ENCODE results near the gene S1PR5. TPM values are rescaled to one million over a fixed set of nuclear protein-coding genes. Genes with fewer than 3 reads are reported as not detected.
"Not testable (repeated sequence)": the region's sequence is repeated elsewhere in the genome, so short reads cannot be mapped to it uniquely, and the experiment has no call there.

Gene S1PR5
- total RNA-seq, 1 donor from 2014 or later = 0.31 TPM

- no peak for DNase-seq
Measured at GRCh38 chr19:10544242-10544752, 27.1 kb upstream of the S1PR5 start.

GRCh38 chr19:10543420-10544241 lies 26.4 kb upstream of the S1PR5 start, which contains the start of gene ATG4D:
ATG4D (plus strand) TSS chr19:10543904; CDS start chr19:10544091, 187 bp downstream.
- peak; percentile 63 for DNase-seq

- DNase-seq = no peak
Measured at GRCh38 chr19:10543059-10543419, 25.8 kb upstream of the S1PR5 start.

- not testable (repeated sequence) for DNase-seq
Measured at GRCh38 chr19:10539016-10539415, 21.8 kb upstream of the S1PR5 start.

- DNase-seq = no peak
Measured at GRCh38 chr19:10538204-10538983, 21.1 kb upstream of the S1PR5 start.

GRCh38 chr19:10537668-10538067 lies 20.4 kb upstream of the S1PR5 start:
- no peak for DNase-seq

GRCh38 chr19:10535613-10536012 lies 18.4 kb upstream of the S1PR5 start:
- no peak for DNase-seq

- no peak for DNase-seq
Measured at GRCh38 chr19:10533646-10534386, 16.6 kb upstream of the S1PR5 start.

GRCh38 chr19:10532457-10532856 lies 15.2 kb upstream of the S1PR5 start:
- no peak for DNase-seq

GRCh38 chr19:10526887-10527286 lies 9.6 kb upstream of the S1PR5 start:
- not testable (repeated sequence) for DNase-seq

- no peak for DNase-seq
Measured at GRCh38 chr19:10525636-10526035, 8.4 kb upstream of the S1PR5 start.

GRCh38 chr19:10523135-10523636 lies 5.9 kb upstream of the S1PR5 start:
- no peak for DNase-seq

- DNase-seq = no peak
Measured at GRCh38 chr19:10521461-10522171, 4.4 kb upstream of the S1PR5 start.

- DNase-seq = no peak
Measured at GRCh38 chr19:10520652-10521318, 3.5 kb upstream of the S1PR5 start.

- no peak for DNase-seq
Measured at GRCh38 chr19:10519421-10519820, 2.2 kb upstream of the S1PR5 start.

- DNase-seq = no peak
Measured at GRCh38 chr19:10518444-10519361, 1.5 kb upstream of the S1PR5 start.

GRCh38 chr19:10517760-10518443 lies 655 bp upstream of the S1PR5 start:
- DNase-seq = no peak

- DNase-seq = no peak
Measured at GRCh38 chr19:10516671-10517286, 468 bp downstream of the S1PR5 start.

- DNase-seq = no peak
Measured at GRCh38 chr19:10516064-10516385, 1.2 kb downstream of the S1PR5 start.
